Measurements from ENCODE around the gene PRR12.

DNA sequence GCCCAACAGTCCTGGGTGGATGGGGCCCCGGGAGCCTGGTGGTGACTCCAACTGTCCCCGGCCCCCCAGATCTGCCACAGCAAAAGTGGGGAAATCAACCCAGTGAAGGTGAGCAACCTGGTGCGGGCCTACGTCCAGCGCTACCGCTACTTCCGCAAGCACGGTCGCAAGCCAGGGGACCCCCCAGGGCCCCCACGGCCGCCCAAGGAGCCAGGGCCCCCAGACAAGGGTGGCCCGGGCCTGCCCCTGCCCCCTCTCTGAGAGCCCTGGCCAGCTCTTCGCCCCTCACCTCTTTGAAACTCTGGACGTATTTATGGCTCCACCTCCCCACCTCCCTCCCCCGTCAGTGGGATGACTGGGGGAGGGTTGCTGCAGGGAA, 67.1 kb downstream of the PRR12 start:
- TF ChIP-seq, protein P1, sequence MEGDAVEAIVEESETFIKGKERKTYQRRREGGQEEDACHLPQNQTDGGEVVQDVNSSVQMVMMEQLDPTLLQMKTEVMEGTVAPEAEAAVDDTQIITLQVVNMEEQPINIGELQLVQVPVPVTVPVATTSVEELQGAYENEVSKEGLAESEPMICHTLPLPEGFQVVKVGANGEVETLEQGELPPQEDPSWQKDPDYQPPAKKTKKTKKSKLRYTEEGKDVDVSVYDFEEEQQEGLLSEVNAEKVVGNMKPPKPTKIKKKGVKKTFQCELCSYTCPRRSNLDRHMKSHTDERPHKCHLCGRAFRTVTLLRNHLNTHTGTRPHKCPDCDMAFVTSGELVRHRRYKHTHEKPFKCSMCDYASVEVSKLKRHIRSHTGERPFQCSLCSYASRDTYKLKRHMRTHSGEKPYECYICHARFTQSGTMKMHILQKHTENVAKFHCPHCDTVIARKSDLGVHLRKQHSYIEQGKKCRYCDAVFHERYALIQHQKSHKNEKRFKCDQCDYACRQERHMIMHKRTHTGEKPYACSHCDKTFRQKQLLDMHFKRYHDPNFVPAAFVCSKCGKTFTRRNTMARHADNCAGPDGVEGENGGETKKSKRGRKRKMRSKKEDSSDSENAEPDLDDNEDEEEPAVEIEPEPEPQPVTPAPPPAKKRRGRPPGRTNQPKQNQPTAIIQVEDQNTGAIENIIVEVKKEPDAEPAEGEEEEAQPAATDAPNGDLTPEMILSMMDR (optimal IDR thresholded peaks at IDR 0.05 in 1 of 3, IDR thresholded peaks at IDR 0.05 in 1 of 3, conservative IDR thresholded peaks at IDR 0.05 in 1 of 3; ENCODE audit: extremely low read depth in 1 of 3, insufficient read depth in 2 of 3, low read length in 3 of 3), result no peak
- TF ChIP-seq EZH2 (IDR thresholded peaks at IDR 0.05; ENCODE audit: low read length), result no peak

Data from keratinocyte (primary cell).